CD4-positive, alpha-beta memory T cell (primary cell): ENCODE data around the gene IQCK. TPM values are rescaled to one million over a fixed set of nuclear protein-coding genes. Genes with fewer than 3 reads are reported as not detected.
A peak's percentile ranks its signal among the peaks of the same experiment; 100 is the strongest.
"Not testable (repeated sequence)": the region's sequence is repeated elsewhere in the genome, so short reads cannot be mapped to it uniquely, and the experiment has no call there.

Experiments
- CTCF ChIA-PET: fragments of 350-600 bp; sonication (Branson Sonifier 250); formaldehyde crosslinking; loops from one replicate; lab custom pipeline; 2021; ENCODE audit warnings: inconsistent platforms; ENCODE audit not compliant: partially characterized antibody; lab: Charles Lee
- POLR2A ChIA-PET: fragments of 350-600 bp; sonication (Branson Sonifier 250); formaldehyde crosslinking; loops from one replicate; lab custom pipeline; 2021; ENCODE audit not compliant: partially characterized antibody; lab: Charles Lee
- DNase-seq, 5 donors: peaks; one replicate each; pipeline versions ENCODE4 v3.0.0 to v3.0.0-alpha.2; 2020 to 2022; ENCODE audit warnings: mixed read lengths in 1 of 5
- H3K27ac ChIP-seq: one replicate; pipeline ENCODE4 v1.7.0; 2013; ENCODE audit warnings: low read depth, low read length
- H3K27me3 ChIP-seq: 2 replicates; pipeline ENCODE4 v1.7.0; 2013; ENCODE audit warnings: mild to moderate bottlenecking, low read length, moderate library complexity; ENCODE audit not compliant: insufficient read depth
- H3K36me3 ChIP-seq: 2 replicates; pipeline ENCODE4 v1.7.0; 2013; ENCODE audit warnings: mild to moderate bottlenecking, low read length, moderate library complexity; ENCODE audit not compliant: insufficient read depth
- H3K4me1 ChIP-seq: 2 replicates; pipeline ENCODE4 v1.7.0; 2013; ENCODE audit warnings: mild to moderate bottlenecking, low read length, moderate library complexity; ENCODE audit not compliant: insufficient read depth
- H3K4me3 ChIP-seq, 2 donors: one replicate each; pipeline ENCODE4 v1.7.0; 2013; ENCODE audit warnings: low read length in 2 of 2, mild to moderate bottlenecking in 1 of 2
- H3K9me3 ChIP-seq, 2 donors: one replicate each; pipeline ENCODE4 v1.7.0; 2013; ENCODE audit warnings: low read length in 2 of 2, control low read depth in 1 of 2; ENCODE audit not compliant: control insufficient read depth in 1 of 2
- H3K27ac Mint-ChIP-seq, 7 donors: one replicate each; pipeline ENCODE4 v1.8.0; 2020 to 2021; ENCODE audit warnings: mixed read lengths in 7 of 7, mild to moderate bottlenecking in 6 of 7, inconsistent platforms in 3 of 7, moderate library complexity in 3 of 7
- H3K27me3 Mint-ChIP-seq, 2 donors: one replicate each; pipeline ENCODE4 v1.8.0; 2020 to 2021; ENCODE audit warnings: mixed read lengths in 2 of 2
- H3K36me3 Mint-ChIP-seq, 2 donors: one replicate each; pipeline ENCODE4 v1.8.0; 2020 to 2021; ENCODE audit warnings: mixed read lengths in 2 of 2, inconsistent platforms in 1 of 2, mild to moderate bottlenecking in 1 of 2
- H3K4me1 Mint-ChIP-seq, 4 donors: one replicate each; pipeline ENCODE4 v1.8.0; 2020 to 2021; ENCODE audit warnings: mixed read lengths in 4 of 4, mild to moderate bottlenecking in 1 of 4
- H3K4me3 Mint-ChIP-seq, 8 donors: one replicate each; pipeline ENCODE4 v1.8.0; 2020 to 2021; ENCODE audit warnings: mixed read lengths in 8 of 8, mild to moderate bottlenecking in 7 of 8, moderate library complexity in 6 of 8, inconsistent platforms in 3 of 8
- H3K9me3 Mint-ChIP-seq, 8 donors: one replicate each; pipeline ENCODE4 v1.8.0; 2020 to 2021; ENCODE audit warnings: mixed read lengths in 8 of 8, mild to moderate bottlenecking in 5 of 8, inconsistent platforms in 3 of 8, moderate library complexity in 1 of 8
- intact Hi-C: fragments of 100-400 bp; cut with micrococcal nuclease; formaldehyde crosslinking; loops from one replicate; pipeline ENCODE4 v1.15.1; 2023
- polyA plus RNA-seq, 2 donors: library from polyadenylated mRNA; unstranded; fragments of 300-500 nt; fragmentation: Illumina TruSeq; gene quantifications; one replicate each; pipeline ENCODE4 v1.2.3, GENCODE V29; 2021
- total RNA-seq, 2 experiments: library from RNA; stranded (reverse); gene quantifications; one replicate each; pipeline ENCODE4 v1.2.3, GENCODE V29; 2021

IQCK gene
- total and polyA plus RNA-seq, 4 experiments from 2014 or later = 1.3 to 4.1 (median 2.4) TPM

DNA sequence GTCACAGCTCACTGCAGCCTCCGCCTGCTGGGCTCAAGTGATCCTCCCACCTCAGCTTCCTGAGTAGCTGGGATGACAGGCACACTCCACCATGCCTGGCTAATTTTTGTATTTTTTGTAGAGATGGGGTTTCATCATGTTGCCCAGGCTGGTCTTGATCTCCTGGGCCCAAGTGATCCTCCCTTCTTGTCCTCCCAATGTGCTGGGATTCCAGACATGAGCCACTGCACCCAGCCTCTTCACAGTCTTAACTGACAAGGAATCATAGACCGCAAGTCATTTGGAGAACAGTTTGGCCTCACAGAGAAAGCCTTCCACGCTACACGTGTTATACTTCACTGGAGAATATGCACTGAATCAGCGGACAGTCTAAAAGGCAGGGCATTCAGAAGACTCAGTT lies 83.3 kb downstream of the IQCK start:
- not testable (repeated sequence) for H3K4me3 Mint-ChIP-seq
- peaks cover 2 to 12% (median 7%) of the 10 kb centered on the region in 8 donors for H3K9me3 Mint-ChIP-seq

DNA sequence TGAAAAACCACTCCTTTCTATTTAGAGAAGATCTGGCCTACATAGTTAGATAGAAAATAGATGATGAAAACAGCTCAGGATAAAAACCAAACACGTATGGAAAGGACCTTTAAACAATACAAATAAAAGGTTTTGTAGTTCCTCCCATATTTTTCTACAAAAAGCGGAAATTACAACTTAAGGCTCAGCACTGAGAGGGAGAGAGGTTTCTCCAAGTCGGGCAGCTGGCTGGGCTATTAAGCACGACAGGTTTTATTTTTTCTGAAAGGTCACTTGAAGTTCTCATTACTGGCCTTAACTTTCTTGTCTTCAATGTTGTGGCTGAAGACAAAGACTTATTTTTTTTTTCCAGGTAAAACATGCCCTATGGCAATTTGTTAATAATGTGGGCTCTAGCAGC lies 83.8 kb downstream of the IQCK start:
- H3K36me3 ChIP-seq, H3K4me3 Mint-ChIP-seq, H3K27me3 Mint-ChIP-seq: not testable (repeated sequence)

More for the DNA sequence above, 83.3 kb downstream of the IQCK start:
- H3K36me3 Mint-ChIP-seq, H3K36me3 ChIP-seq, POLR2A ChIA-PET, H3K27me3 Mint-ChIP-seq, H3K27ac ChIP-seq, H3K9me3 ChIP-seq, H3K4me3 ChIP-seq, intact Hi-C loops, CTCF ChIA-PET, H3K27ac Mint-ChIP-seq, H3K27me3 ChIP-seq, DNase-seq: not testable (repeated sequence)
- H3K4me1 Mint-ChIP-seq = peaks cover 12 to 18% (median 16%) of the 10 kb centered on the region in 4 donors
- peaks cover 15% of the 10 kb centered on the region for H3K4me1 ChIP-seq

DNA sequence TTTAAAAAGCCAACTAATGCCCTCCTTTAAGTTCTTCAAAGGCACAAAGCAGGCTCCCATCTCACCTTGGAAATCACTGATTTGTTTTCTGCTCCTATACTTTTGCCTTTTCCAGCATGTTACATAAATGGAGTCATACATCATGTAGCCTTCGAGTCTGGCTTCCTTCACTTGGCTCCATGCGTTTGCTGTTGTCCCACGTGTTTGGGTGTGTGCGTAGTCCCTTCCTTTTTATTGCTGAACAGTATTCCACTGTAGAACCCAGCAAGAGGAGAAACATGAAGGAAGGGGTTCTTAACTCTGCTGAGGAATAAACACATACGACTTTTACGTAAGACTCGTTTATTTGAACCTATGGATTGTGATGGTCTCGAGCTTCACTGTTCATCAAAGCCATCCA lies 84.5 kb downstream of the IQCK start:
- Histone ChIP-seq H3K27ac (no peak overlapping the region), H3K4me3 (no peak overlapping the region), H3K27me3 (no peaks in the 10 kb centered on the region), H3K9me3 (no peaks in the 10 kb centered on the region), H3K4me1 (peaks cover 15% of the 10 kb centered on the region), H3K36me3 (no peaks in the 10 kb centered on the region)
- intact Hi-C loops = no loop called here
- no peaks in the 10 kb centered on the region for H3K27me3 Mint-ChIP-seq
- H3K4me3 Mint-ChIP-seq = no peak overlapping the region
- H3K9me3 Mint-ChIP-seq = peaks cover 2 to 12% (median 7%) of the 10 kb centered on the region in 8 donors
- no peak overlapping the region for H3K27ac Mint-ChIP-seq
- POLR2A ChIA-PET = no interaction called here
- H3K4me1 Mint-ChIP-seq = peaks cover 12 to 18% (median 16%) of the 10 kb centered on the region in 4 donors
- DNase-seq = no peak
- CTCF ChIA-PET = no interaction called here
- peaks cover 0 to 4% of the 10 kb centered on the region in 2 donors for H3K36me3 Mint-ChIP-seq

More for the DNA sequence above, 83.8 kb downstream of the IQCK start:
- POLR2A ChIA-PET, H3K4me3 ChIP-seq, intact Hi-C loops, CTCF ChIA-PET, H3K27ac ChIP-seq, H3K27me3 ChIP-seq, H3K27ac Mint-ChIP-seq, DNase-seq, H3K36me3 Mint-ChIP-seq, H3K9me3 ChIP-seq: not testable (repeated sequence)
- H3K4me1 ChIP-seq = peaks cover 15% of the 10 kb centered on the region
- Mint-ChIP-seq H3K9me3 (peaks cover 2 to 12% (median 7%) of the 10 kb centered on the region in 8 donors), H3K4me1 (peaks cover 12 to 18% (median 16%) of the 10 kb centered on the region in 4 donors)

DNA sequence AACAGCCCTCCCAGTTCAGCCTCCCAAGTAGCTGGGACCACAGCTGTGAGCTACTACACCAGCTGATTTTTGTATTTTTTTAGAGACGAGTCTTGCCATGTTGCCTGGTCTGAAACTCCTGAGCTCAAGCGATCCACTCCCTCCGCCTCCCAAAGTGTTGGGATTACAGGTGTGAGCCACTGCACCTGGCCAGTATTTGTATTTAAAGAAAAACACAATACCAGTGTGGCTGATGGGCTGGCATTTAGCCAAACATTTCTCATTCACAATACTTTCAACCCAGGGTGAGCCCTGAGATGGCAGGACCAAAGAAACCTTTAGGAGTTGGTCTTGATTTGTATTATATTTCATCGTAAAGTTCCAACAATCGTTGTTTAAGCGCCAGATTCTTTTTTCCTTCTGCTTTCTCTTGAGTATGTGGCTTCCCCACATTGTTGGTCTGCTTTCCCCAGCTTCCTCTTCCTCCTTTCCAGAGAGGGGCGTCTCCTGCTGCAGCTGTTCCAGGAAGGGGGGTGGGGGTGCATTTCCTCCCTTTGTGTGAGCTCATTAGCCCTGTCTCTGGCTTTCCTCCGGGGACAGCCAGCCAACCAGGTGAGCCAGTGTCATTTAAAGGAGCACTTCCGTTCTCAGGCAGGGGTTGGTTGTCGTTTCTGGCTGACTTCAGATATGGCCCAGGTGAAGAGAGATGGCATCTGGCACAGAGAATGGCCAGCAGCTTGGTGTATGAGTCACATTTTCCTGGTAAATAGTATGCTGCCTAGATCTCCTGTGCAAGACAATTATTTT lies 86.7 kb downstream of the IQCK start:
- Histone ChIP-seq H3K27me3 (no peaks in the 10 kb centered on the region), H3K27ac (no peak overlapping the region), H3K4me1 (peaks cover 15% of the 10 kb centered on the region), H3K36me3 (no peaks in the 10 kb centered on the region), H3K4me3 (no peak overlapping the region), H3K9me3 (no peaks in the 10 kb centered on the region)
- H3K27me3 Mint-ChIP-seq = no peaks in the 10 kb centered on the region
- ChIA-PET CTCF (interaction anchor here (0.7 kb wide), 1 partner anchor 192 kb away, joined by 3 read pairs; no protein-coding TSS in a partner anchor), POLR2A (no interaction called here)
- peaks cover 0 to 4% of the 10 kb centered on the region in 2 donors for H3K36me3 Mint-ChIP-seq
- intact Hi-C loops = no loop called here
- H3K27ac Mint-ChIP-seq = peak overlapping the region; percentile 59 to 92 (median 86)
- DNase-seq = peak; percentile 16 to 48 (median 24)
- peaks cover 12 to 22% (median 16%) of the 10 kb centered on the region in 4 donors for H3K4me1 Mint-ChIP-seq
- H3K9me3 Mint-ChIP-seq = peaks cover 2 to 12% (median 7%) of the 10 kb centered on the region in 8 donors
- H3K4me3 Mint-ChIP-seq = peak overlapping the region; percentile 69 to 91 (median 83)

DNA sequence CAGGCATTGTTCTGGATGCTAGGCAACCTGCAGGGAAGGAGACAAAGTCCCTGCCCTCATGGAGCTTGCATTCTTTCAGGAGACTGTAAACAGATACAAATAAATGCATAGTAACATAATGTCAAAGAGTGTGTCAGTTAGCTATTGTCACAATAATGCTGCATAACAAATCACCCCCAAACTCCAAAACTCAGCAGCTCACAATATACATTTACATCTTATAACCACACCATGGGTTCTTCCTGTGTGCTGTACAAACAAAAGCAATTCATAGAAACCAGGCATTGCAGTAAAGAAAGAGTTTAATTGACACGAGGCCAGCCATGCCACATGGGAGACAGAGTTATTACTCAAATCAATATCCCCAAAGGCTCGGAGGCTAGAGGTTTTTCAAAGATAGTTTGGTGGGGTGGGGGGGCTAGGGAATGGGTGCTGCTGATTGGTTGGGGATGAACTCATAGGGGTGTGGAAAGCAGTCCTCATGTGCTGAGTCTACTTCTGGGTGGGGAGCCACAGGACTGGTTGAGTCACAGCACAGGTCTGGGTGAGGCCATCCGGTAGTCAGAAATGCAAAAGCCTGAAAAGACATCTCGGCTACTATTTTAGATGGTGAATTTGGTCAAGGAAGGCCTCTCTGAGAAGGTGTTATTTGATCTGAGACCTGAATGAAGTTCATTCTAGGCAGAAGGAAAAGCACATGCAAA lies 87.5 kb downstream of the IQCK start:
- H3K4me1 ChIP-seq = peaks cover 15% of the 10 kb centered on the region
- CTCF ChIA-PET = no interaction called here
- Mint-ChIP-seq H3K4me1 (peaks cover 12 to 22% (median 16%) of the 10 kb centered on the region in 4 donors), H3K36me3 (peaks cover 0 to 4% of the 10 kb centered on the region in 2 donors), H3K27me3 (no peaks in the 10 kb centered on the region), H3K4me3 (peak overlapping the region in 6 of 8 donors; percentile 69 to 91 (median 84)), H3K27ac (peak overlapping the region in 6 of 7 donors; percentile 3 to 92 (median 73)), H3K9me3 (peaks cover 2 to 12% (median 7%) of the 10 kb centered on the region in 8 donors)
- H3K27me3 ChIP-seq = no peaks in the 10 kb centered on the region
- POLR2A ChIA-PET = no interaction called here
- no peak overlapping the region for H3K27ac ChIP-seq
- no peak overlapping the region for H3K4me3 ChIP-seq
- no peaks in the 10 kb centered on the region for H3K9me3 ChIP-seq
- intact Hi-C loops = no loop called here
- H3K36me3 ChIP-seq = no peaks in the 10 kb centered on the region
- no peak for DNase-seq

DNA sequence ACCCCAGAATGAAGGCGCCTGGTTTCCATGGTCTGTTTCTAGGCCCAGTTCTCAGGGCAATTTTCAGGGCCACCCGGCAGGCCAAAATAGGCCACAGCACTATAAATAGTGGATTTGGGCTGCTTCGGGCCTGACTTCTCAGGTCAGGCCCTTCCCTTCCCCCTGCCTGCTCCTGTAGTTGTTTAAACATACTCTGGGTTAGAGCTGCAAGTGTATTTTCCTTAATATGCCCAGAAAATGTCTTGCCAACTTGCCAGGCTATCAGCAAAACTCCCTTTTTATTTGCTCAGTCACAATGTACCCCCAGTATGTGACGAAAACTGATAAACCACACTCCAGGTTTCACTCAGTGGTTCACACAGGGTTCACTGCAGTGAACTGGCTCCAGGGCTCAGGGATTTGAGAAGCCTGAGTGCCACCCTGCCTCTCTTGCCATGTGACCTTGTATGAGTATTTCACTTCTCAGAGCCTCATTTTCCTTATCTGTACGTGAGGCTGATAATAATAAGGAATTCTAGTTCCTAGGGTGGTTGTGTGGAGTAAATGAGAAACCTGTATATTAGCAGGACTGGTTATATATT lies 90.1 kb downstream of the IQCK start:
- POLR2A ChIA-PET = no interaction called here
- no peaks in the 10 kb centered on the region for H3K27me3 ChIP-seq
- Mint-ChIP-seq H3K4me1 (peaks cover 12 to 22% (median 16%) of the 10 kb centered on the region in 4 donors), H3K9me3 (peaks cover 5 to 22% (median 12%) of the 10 kb centered on the region in 8 donors), H3K27ac (peak overlapping the region in 1 of 7 donors; percentile 26), H3K4me3 (no peak overlapping the region), H3K36me3 (peaks cover 0 to 4% of the 10 kb centered on the region in 2 donors), H3K27me3 (no peaks in the 10 kb centered on the region)
- no peaks in the 10 kb centered on the region for H3K9me3 ChIP-seq
- intact Hi-C loops = no loop called here
- no peak overlapping the region for H3K4me3 ChIP-seq
- CTCF ChIA-PET = no interaction called here
- H3K27ac ChIP-seq = no peak overlapping the region
- DNase-seq = no peak
- peaks cover 15% of the 10 kb centered on the region for H3K4me1 ChIP-seq
- H3K36me3 ChIP-seq = no peaks in the 10 kb centered on the region

DNA sequence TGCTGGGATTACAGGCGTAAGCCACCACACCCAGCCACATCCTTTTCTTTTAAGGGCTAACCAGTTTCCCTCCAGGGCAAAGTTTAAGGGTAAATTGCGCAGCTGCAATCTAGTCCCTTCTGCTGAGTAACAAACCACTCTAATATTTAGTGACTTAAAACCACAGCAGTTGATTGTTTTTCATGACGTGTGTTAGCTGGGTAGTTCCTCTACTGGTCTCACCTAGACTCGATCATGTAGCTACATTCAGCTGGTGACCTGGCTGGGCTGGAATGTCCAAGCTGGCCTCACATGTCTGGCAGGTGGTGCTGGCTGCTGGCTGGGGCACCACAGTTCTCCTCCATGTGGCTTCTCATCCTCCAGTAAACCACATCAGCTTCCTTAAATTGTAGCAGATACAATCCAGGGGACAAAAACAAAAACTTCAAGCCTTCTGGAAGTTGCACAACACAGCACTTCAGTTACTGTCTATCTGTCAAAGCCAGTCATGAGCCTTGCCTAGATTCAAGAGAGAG lies 91.1 kb downstream of the IQCK start:
- peaks cover 13% of the 10 kb centered on the region for H3K4me1 ChIP-seq
- no peaks in the 10 kb centered on the region for H3K27me3 ChIP-seq
- Mint-ChIP-seq H3K36me3 (peaks cover 0 to 4% of the 10 kb centered on the region in 2 donors), H3K27ac (peak overlapping the region in 1 of 7 donors; percentile 57), H3K27me3 (no peaks in the 10 kb centered on the region), H3K9me3 (peaks cover 5 to 26% (median 14%) of the 10 kb centered on the region in 8 donors), H3K4me3 (no peak overlapping the region), H3K4me1 (peaks cover 12 to 18% (median 15%) of the 10 kb centered on the region in 4 donors)
- no peaks in the 10 kb centered on the region for H3K36me3 ChIP-seq
- POLR2A ChIA-PET = no interaction called here
- H3K9me3 ChIP-seq = no peaks in the 10 kb centered on the region
- intact Hi-C loops = no loop called here
- CTCF ChIA-PET = no interaction called here
- H3K27ac ChIP-seq = no peak overlapping the region
- H3K4me3 ChIP-seq = no peak overlapping the region
- DNase-seq = no peak
